Stimulated activated naive CD4-positive, alpha-beta T cell treated with Interleukin-2 at 50 U/mL for 16 hours (primary cell): ENCODE results near the gene ATAD3C.
"Not testable (repeated sequence)": the region's sequence is repeated elsewhere in the genome, so short reads cannot be mapped to it uniquely, and the experiment has no call there.

ENCODE experiments used
- DNase-seq: peaks from one replicate; lab custom pipeline; 2025; lab: John Stamatoyannopoulos, UW

Gene ATAD3C

GRCh38 chr1:1508775-1509464 is 59.4 kb downstream of the ATAD3C start:
- not testable (repeated sequence) for DNase-seq

- not testable (repeated sequence) for DNase-seq
These were observed 60.0 kb downstream of the ATAD3C start for GRCh38 chr1:1509465-1509850.

GRCh38 chr1:1510912-1511532 is 61.5 kb downstream of the ATAD3C start:
- DNase-seq = no peak

GRCh38 chr1:1511533-1512285 is 62.2 kb downstream of the ATAD3C start, which contains the start of gene ATAD3A:
ATAD3A (plus strand) TSS chr1:1512162; CDS start chr1:1512269, 107 bp downstream.
- peak; percentile 96 for DNase-seq

GRCh38 chr1:1512425-1512824 is 62.9 kb downstream of the ATAD3C start:
- peak; percentile 13 for DNase-seq

GRCh38 chr1:1513675-1514074 is 64.2 kb downstream of the ATAD3C start:
- not testable (repeated sequence) for DNase-seq

- not testable (repeated sequence) for DNase-seq
These were observed 64.9 kb downstream of the ATAD3C start for GRCh38 chr1:1514376-1514775.

GRCh38 chr1:1516923-1517322 is 67.4 kb downstream of the ATAD3C start:
- DNase-seq = not testable (repeated sequence)

- no peak for DNase-seq
These were observed 68.6 kb downstream of the ATAD3C start for GRCh38 chr1:1517973-1518620.

- DNase-seq = not testable (repeated sequence)
These were observed 69.1 kb downstream of the ATAD3C start for GRCh38 chr1:1518621-1519007.
